Activated CD8-positive, alpha-beta memory T cell treated with anti-CD3 and anti-CD28 coated beads, Interleukin-2, amount 50 U/mL, for 48 hours (primary cell): ENCODE results near the gene CCDC87.
"Not testable (repeated sequence)": the region's sequence is repeated elsewhere in the genome, so short reads cannot be mapped to it uniquely, and the experiment has no call there.

Experiments used
- DNase-seq: peaks from one replicate; pipeline ENCODE4 v3.0.0-alpha.2; 2020

CCDC87 gene

DNA sequence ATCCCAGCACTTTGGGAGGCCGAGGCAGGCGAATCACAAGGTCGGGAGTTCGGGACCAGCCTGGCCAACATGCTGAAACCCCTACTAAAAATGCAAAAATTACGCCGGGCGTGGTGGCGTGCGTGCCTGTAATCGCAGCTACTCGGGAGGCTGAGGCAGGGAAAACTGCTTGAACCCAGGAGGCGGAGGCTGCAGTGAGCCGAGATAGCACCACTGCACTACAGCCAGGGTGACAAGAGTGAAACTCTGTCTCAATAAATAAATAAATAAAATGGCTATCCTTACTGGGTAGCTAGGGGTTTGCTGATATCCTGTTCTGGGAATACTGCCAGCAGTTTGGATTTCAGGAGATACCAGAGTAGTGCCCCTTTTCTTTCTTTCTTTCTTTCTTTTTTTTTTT lies 21.2 kb upstream of the CCDC87 start:
- DNase-seq, result no peak

DNA sequence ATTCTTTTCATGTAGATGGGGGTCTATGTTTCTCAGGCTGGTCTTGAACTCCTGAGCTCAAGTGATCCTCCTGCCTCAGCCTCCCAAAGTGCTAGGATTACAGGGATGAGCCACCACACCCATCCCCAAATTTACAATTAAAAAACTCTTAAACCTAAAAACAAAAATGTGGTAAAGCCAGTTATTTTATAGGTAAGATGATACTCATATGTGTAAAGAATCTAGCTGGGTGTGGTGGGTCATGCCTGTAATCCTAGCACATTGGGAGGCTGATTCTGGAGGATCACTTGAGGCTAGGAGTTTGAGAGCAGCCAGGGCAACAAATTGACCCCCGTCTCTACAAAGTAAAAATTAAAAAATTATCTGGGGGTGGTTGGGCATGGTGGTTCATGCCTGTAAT lies 19.6 kb upstream of the CCDC87 start:
- no peak for DNase-seq

DNA sequence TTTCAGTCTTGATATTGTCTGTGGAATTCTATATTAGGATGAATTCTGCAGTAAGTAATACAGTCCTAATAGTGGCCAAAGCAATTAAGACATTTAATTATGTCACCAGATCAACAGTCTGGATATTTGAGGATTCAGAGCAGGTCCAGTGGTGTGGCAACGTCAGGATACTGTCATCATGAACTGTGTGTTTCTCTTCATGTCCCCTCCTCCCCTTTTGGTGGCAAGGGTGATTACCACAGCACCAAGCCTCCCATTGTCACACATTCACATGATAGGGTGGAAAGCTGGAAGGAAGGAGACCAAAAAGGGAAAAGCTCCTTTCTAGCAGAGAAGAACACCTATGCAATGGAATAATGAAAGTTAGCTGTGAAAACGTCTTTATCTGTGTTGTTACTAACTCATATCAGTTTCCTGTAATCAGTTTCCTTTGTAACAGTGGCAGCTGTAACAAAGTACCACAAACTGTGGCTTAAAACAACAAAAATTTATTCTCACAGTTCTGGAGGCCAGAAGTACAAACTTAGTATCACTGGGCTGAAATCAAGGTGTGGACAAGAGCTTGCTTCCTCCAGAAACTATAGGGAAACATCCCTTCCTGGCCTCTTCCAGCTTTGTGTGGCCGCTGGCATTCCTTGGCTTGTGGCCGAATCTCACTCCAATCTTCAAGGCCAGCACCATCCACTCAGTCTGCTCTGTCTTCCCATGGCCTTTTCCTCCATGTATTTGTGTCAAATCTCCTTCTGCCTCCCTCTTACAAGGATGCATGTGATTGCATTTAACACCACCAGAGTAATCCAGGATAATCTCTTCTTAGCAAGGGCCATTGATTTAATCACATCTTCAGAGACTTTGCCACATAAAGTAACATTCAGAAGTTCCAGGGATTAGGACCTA lies 17.1 kb upstream of the CCDC87 start:
- no peak for DNase-seq

GRCh38 chr11:66607126-66607834 lies 14.4 kb upstream of the CCDC87 start:
- no peak for DNase-seq

- not testable (repeated sequence) for DNase-seq
Observed at GRCh38 chr11:66606608-66607007, 13.7 kb upstream of the CCDC87 start.

- no peak for DNase-seq
Observed at GRCh38 chr11:66604155-66604554, 11.3 kb upstream of the CCDC87 start.

GRCh38 chr11:66603072-66603471 lies 10.2 kb upstream of the CCDC87 start:
- DNase-seq, result no peak

GRCh38 chr11:66600631-66601233 lies 7.9 kb upstream of the CCDC87 start:
- DNase-seq, result no peak

- no peak for DNase-seq
Observed at GRCh38 chr11:66600219-66600618, 7.4 kb upstream of the CCDC87 start.

- DNase-seq, result no peak
Observed at GRCh38 chr11:66598993-66599392, 6.1 kb upstream of the CCDC87 start.

DNA sequence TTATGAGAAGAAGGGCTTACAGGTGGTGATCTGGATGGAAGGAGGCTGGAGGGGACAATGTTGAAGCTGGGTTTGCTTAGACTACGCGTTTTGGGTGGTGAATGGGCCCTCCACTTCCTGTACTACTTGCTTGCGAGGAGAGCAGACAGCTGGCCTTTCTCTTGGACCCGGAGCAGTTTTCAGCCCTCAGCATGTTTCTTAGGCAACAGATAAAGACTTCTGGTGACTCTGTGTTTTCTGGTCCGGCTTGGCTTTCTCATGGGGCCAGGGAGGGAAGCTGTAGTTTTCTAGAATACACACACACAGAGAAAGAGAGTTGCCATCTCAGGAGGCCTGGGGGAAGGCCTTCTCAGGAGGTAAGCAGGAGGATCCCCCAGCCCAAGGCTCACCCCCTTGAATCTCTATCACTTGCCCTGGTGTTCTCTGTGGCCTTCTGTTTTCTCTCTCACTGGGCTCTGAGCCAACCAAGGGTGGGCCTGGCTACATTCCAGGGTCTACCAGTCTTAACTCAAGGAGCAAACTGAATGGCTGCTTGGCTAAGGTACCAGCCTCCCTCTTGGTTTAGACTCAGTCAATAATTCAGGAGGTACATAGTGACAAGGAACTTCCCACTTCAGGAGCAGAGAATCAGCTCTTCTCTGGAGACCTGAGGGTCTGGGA lies 2.5 kb upstream of the CCDC87 start:
- DNase-seq, result no peak

GRCh38 chr11:66593650-66594049 lies 787 bp upstream of the CCDC87 start:
- DNase-seq, result peak; percentile 62

DNA sequence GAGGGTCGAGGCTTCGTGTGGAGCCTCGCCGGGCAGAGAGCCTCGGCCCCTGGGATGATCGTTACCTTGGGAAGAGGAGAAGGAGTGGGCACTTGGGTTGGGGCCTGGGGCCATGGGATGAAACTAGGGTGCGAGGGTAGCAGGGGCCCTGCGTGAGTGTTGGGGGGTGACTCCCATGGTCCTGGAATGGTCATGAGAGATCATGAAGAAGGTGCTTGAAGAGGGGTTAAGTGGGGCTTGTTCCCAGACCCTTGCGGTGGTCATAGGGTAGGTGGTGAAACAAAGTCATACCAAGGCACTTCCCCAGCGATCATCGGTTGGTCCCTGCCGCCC lies 406 bp upstream of the CCDC87 start:
- DNase-seq, result no peak

DNA sequence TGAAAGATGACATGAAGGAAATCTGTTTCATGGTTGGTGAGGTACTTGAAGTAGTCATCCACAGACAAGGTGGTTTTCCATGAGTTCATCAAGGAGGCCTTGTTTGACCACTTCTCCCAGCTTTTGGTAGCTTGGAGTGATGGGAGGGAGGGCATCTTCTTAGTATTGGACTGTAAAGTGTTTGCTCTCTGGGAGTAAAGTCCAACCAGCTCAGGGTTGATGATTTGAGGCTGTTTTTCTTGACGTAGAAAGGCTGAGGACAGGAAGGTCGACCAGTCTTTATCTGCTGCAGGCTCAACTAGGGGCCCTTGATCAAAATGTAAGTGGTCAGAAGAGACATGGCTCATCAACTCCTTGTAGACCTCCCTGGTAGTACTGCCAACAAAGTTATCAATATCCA lies 1.7 kb downstream of the CCDC87 start:
- no peak for DNase-seq

DNA sequence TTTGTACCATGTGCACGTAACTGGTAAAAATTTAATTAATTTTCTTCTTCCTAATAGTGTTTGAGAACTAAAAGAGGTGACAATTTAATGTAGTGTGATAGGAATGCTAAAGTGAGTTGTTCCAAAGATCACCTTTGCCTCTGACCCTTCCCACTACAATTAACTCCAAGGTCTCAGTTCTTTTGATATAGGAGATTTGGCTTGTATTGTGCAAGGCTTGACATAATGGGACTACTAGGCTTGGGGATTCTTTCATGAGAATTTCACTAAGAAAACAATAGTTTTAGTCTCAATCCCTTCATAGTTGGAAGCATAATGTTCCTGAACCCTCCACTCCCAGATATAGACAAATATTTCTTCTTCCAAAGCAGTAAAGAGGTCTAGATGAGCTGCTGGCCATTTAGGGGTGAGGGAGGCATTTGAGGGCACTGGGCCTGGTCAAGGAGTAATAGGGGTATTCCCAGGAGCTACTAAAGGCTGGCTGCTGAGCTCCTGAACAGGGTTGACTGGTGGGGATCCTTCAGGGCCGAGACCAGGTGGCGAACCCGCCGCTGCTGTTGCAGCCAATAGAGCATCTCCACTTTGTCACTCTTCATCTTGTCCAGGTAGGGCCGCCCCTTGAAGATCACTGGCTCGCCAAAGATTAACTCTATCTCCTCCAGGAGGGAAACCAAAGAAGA lies 2.7 kb downstream of the CCDC87 start:
- no peak for DNase-seq

DNA sequence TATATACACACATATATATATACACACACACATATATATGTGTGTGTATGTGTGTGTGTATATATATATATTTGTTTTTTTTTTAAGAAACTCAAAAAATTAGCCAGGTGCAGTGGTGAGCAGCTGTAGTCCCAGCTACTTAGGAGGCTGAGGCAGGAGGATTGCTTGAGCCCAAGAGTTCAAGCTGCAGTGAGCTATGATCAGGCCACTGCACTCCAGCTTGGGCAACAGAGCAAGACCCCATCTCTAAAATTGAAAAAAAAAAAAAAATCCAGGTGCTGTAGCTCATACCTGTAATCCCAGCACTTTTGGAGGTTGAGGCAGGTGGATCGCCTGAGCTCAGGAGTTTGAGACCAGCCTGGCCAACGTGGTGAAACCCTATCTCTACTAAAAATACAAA lies 3.5 kb downstream of the CCDC87 start:
- DNase-seq, result not testable (repeated sequence)

- DNase-seq, result no peak
Observed at GRCh38 chr11:66586136-66586535, 6.7 kb downstream of the CCDC87 start.

GRCh38 chr11:66585447-66585846 lies 7.4 kb downstream of the CCDC87 start:
- not testable (repeated sequence) for DNase-seq

GRCh38 chr11:66582565-66583147 lies 10.2 kb downstream of the CCDC87 start:
- not testable (repeated sequence) for DNase-seq

GRCh38 chr11:66581261-66581660 lies 11.6 kb downstream of the CCDC87 start:
- DNase-seq, result no peak

GRCh38 chr11:66580803-66581202 lies 12.1 kb downstream of the CCDC87 start:
- no peak for DNase-seq

- peak; percentile 95 for DNase-seq
Observed at GRCh38 chr11:66579017-66579606, 13.8 kb downstream of the CCDC87 start.
